DOHH2 (cell line): Measurements from ENCODE around the gene RBP4.

Source experiments
- H3F3A ChIP-seq: fragments of 200-600 bp; sonication (generic), shearing (Covaris generic); 2 replicates; pipeline ENCODE4 v1.6.0; 2016; ENCODE audit warnings: antibody characterized with exemption, mild to moderate bottlenecking; ENCODE audit not compliant: control insufficient read depth, insufficient read depth
- H3K27ac ChIP-seq: fragments of 200-600 bp; sonication (generic); 2 replicates; pipeline ENCODE4 v1.5.1; 2014; ENCODE audit warnings: low read depth, mild to moderate bottlenecking, low read length, moderate library complexity
- H3K27me3 ChIP-seq: fragments of 200-600 bp; sonication (generic); 2 replicates; pipeline ENCODE4 v1.6.1; 2014; ENCODE audit warnings: mild to moderate bottlenecking, low read length, mixed read lengths; ENCODE audit not compliant: control insufficient read depth
- H3K36me3 ChIP-seq: fragments of 200-600 bp; sonication (generic); 2 replicates; pipeline ENCODE4 v1.6.1; 2014; ENCODE audit warnings: mild to moderate bottlenecking, low read length, moderate library complexity, mixed read lengths; ENCODE audit not compliant: control insufficient read depth
- H3K4me1 ChIP-seq: fragments of 200-600 bp; sonication (generic); 2 replicates; pipeline ENCODE4 v1.6.1; 2014; ENCODE audit warnings: mild to moderate bottlenecking, low read length, mixed read lengths; ENCODE audit not compliant: control insufficient read depth
- H3K4me2 ChIP-seq: fragments of 200-600 bp; sonication (generic); 2 replicates; pipeline ENCODE4 v1.6.0; 2014; ENCODE audit warnings: mild to moderate bottlenecking, low read length, moderate library complexity
- H3K4me3 ChIP-seq: fragments of 200-600 bp; sonication (generic); 2 replicates; pipeline ENCODE4 v1.5.1; 2014; ENCODE audit warnings: mild to moderate bottlenecking, low read length, mixed read lengths
- H3K79me2 ChIP-seq: fragments of 200-600 bp; sonication (generic); 2 replicates; pipeline ENCODE4 v1.6.1; 2014; ENCODE audit warnings: mild to moderate bottlenecking, low read length, mixed read lengths; ENCODE audit not compliant: control insufficient read depth
- H3K9me2 ChIP-seq: fragments of 200-600 bp; sonication (generic); replicated peaks from 2 replicates; pipeline ENCODE4 v1.6.1; 2014; ENCODE audit warnings: mild to moderate bottlenecking, low read length, mixed read lengths; ENCODE audit not compliant: control insufficient read depth
- H3K9me3 ChIP-seq: fragments of 200-600 bp; sonication (generic); 2 replicates; pipeline ENCODE4 v1.6.1; 2014; ENCODE audit warnings: antibody characterized with exemption, low read length, mixed read lengths; ENCODE audit not compliant: control insufficient read depth, insufficient read depth
- H4K20me1 ChIP-seq: fragments of 200-600 bp; sonication (generic); 2 replicates; pipeline ENCODE4 v1.6.0; 2014; ENCODE audit warnings: low read depth, mild to moderate bottlenecking, antibody characterized with exemption, low read length, moderate library complexity; ENCODE audit not compliant: control insufficient read depth, insufficient read depth
- EZH2phosphoT487 ChIP-seq: fragments of 200-600 bp; sonication (generic); IDR thresholded peaks from 2 replicates; pipeline ENCODE4 v1.6.1; 2017; ENCODE audit warnings: borderline replicate concordance, mild to moderate bottlenecking, antibody characterized with exemption, low read length, moderate library complexity, mixed read lengths
- TF ChIP-seq, protein P1 (sequence below): fragments of 200-600 bp; sonication (generic); IDR thresholded peaks from one replicate; pipeline ENCODE4 v1.5.1; 2014; ENCODE audit warnings: antibody characterized with exemption, mild to moderate bottlenecking, low read depth, low read length; ENCODE audit not compliant: poor library complexity, severe bottlenecking

RBP4 gene

DNA sequence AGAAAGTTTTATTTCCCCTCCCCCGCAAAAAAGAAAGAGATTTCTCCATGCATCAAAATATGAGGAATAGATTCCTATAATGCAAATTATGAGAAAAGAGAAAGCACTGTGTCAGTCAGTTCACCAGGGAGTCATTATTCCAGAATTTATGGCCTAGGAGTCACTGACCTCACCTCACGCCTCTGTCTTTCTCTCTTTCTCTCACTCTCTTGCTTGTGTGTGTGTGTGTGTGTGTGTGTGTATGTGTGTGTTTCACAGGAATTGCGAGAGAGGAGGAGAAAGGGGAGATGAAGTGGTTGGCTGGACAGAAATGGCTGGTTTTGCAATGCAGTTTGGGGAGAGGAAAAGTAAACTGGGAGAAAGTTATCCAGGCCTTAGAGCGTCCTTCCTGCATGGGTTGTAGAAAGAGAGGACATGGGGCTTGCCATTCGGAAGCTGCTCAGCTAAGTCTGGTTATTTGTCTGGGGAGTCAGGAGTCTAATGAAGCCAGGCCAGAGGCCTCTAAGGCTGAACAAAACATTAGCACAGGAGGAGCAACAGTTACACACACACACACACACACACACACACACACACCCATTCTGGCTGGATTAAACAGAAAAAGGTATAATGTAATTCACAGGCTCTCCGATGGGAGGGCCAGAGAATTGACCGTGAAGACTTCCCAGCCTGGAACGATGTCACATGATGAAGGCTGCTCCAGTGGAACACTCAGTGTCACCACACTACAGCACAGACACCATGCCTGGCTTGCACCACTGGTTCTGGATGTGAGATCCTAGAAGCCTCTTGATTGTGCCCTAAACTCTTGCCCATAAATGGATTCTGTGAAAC is 47.3 kb downstream of the RBP4 start:
- H3K9me2 ChIP-seq, result no peaks in the 10 kb centered on the region
- no peaks in the 10 kb centered on the region for H3K27me3 ChIP-seq
- H3K4me3 ChIP-seq, result no peak overlapping the region
- no peaks in the 10 kb centered on the region for H3K9me3 ChIP-seq
- no peak overlapping the region for H3K27ac ChIP-seq
- TF ChIP-seq, protein P1, sequence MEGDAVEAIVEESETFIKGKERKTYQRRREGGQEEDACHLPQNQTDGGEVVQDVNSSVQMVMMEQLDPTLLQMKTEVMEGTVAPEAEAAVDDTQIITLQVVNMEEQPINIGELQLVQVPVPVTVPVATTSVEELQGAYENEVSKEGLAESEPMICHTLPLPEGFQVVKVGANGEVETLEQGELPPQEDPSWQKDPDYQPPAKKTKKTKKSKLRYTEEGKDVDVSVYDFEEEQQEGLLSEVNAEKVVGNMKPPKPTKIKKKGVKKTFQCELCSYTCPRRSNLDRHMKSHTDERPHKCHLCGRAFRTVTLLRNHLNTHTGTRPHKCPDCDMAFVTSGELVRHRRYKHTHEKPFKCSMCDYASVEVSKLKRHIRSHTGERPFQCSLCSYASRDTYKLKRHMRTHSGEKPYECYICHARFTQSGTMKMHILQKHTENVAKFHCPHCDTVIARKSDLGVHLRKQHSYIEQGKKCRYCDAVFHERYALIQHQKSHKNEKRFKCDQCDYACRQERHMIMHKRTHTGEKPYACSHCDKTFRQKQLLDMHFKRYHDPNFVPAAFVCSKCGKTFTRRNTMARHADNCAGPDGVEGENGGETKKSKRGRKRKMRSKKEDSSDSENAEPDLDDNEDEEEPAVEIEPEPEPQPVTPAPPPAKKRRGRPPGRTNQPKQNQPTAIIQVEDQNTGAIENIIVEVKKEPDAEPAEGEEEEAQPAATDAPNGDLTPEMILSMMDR, result no peak
- TF ChIP-seq EZH2phosphoT487, result no peak
- H3K4me1 ChIP-seq, result no peaks in the 10 kb centered on the region
- no peaks in the 10 kb centered on the region for H3F3A ChIP-seq
- H3K79me2 ChIP-seq, result no peaks in the 10 kb centered on the region
- H3K36me3 ChIP-seq, result no peaks in the 10 kb centered on the region
- H3K4me2 ChIP-seq, result no peak overlapping the region
- H4K20me1 ChIP-seq, result no peaks in the 10 kb centered on the region

DNA sequence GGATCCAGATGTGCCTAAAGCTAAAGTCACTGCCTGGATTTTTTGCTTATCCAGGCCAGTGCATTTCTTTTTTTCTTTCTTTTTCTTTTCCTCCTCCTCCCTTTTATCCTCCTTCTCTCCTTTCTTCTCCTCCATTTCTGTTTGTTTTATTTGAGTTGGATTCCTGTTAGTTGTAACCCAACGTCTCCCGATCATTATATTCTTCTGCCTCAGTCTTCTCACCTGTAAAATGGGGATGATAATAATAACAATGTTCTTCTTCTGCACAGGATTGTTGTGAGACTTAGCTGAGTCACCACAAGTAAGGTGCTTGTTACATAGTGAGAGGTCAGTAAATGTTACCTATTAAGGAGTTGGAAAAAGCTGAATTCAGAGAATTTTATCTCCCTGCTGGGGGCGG is 48.3 kb downstream of the RBP4 start:
- H3K79me2 ChIP-seq, result no peaks in the 10 kb centered on the region
- H3K4me3 ChIP-seq, result no peak overlapping the region
- H3F3A ChIP-seq, result no peaks in the 10 kb centered on the region
- no peaks in the 10 kb centered on the region for H3K9me3 ChIP-seq
- H3K4me2 ChIP-seq, result no peak overlapping the region
- H3K27me3 ChIP-seq, result no peaks in the 10 kb centered on the region
- no peaks in the 10 kb centered on the region for H4K20me1 ChIP-seq
- no peak for TF ChIP-seq EZH2phosphoT487
- TF ChIP-seq, protein P1, result no peak
- no peak overlapping the region for H3K27ac ChIP-seq
- H3K9me2 ChIP-seq, result no peaks in the 10 kb centered on the region
- no peaks in the 10 kb centered on the region for H3K4me1 ChIP-seq
- H3K36me3 ChIP-seq, result no peaks in the 10 kb centered on the region

DNA sequence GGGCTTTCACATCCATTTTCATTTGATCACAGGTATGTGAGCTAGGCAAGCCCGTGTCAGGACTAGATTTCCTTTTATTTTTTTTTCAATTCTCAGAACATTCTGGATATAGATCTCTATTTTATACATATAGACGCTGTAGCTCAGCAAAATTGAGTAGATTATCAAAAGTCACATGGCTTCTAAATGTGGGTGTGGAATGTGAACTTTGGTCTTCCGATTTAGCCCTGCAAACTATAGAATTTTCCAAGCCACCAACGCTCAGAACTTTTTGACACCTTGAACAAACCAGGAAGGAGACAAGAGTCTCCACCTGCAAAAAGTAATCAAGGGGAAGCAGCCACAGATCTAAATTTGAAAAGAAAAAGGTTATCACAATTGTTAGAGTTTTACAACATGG is 50.4 kb downstream of the RBP4 start:
- Histone ChIP-seq H3K4me3 (no peak overlapping the region), H4K20me1 (no peaks in the 10 kb centered on the region), H3K4me2 (no peak overlapping the region), H3K79me2 (no peaks in the 10 kb centered on the region), H3K4me1 (no peaks in the 10 kb centered on the region), H3K9me2 (no peaks in the 10 kb centered on the region), H3K27me3 (0 out of 2 replicates have a peak, but pooled peaks cover 3% of the 10 kb centered on the region), H3K27ac (no peak overlapping the region), H3K36me3 (no peaks in the 10 kb centered on the region), H3F3A (no peaks in the 10 kb centered on the region), H3K9me3 (no peaks in the 10 kb centered on the region)
- TF ChIP-seq, protein P1, result no peak
- no peak for TF ChIP-seq EZH2phosphoT487
